HepG2 (cell line): ENCODE results near the gene FUT8. TPM values are rescaled to one million over a fixed set of nuclear protein-coding genes. Genes with fewer than 3 reads are reported as not detected.

Experiments used
- ATAC-seq: fragments of 200-7000 bp; cut with Tn5 transposase; 3 replicates; pipeline ENCODE4 v1.9.1; 2020; ENCODE audit warnings: mild to moderate bottlenecking, moderate library complexity
- BruUV-seq: library from RNA; stranded (reverse); fragments of 400-500 nt; replicated peaks from 2 replicates; lab custom pipeline; 2021; lab: Mats Ljungman, UMichigan
- CTCF ChIA-PET: fragments of 300-600 bp; formaldehyde crosslinking; extraction: SDS; loops from one replicate; lab custom pipeline; 2021; ENCODE audit warnings: low total read pairs, inconsistent platforms, low intra/inter-chr PET ratio; lab: Yijun Ruan, JAX
- POLR2A ChIA-PET: fragments of 350-600 bp; sonication (Branson Sonifier 250); formaldehyde crosslinking; loops from one replicate; lab custom pipeline; 2020; ENCODE audit warnings: antibody characterized with exemption, inconsistent platforms; lab: Yijun Ruan, JAX
- DNase-seq: peaks from one replicate; pipeline ENCODE4 v3.0.0-alpha.2; 2015; ENCODE audit warnings: low spot score
- FAIRE-seq: peaks from 3 replicates; lab custom pipeline; 2011; peaks lifted over from hg19 to GRCh38; lab: Jason Lieb, UNC
- H2AFZ ChIP-seq: one replicate; pipeline ENCODE4 v1.6.1; 2011; ENCODE audit warnings: low read length, inconsistent platforms
- H3K27ac ChIP-seq: fragments of 300-600 bp; 3 replicates; pipeline ENCODE4 v1.8.0; 2011; ENCODE audit warnings: mixed run types, mild to moderate bottlenecking, mixed read lengths, low read length, inconsistent platforms; ENCODE audit not compliant: insufficient read depth; ENCODE audit errors: extremely low read length
- H3K27me3 ChIP-seq, 2 experiments: fragments of 200-600 bp in 1 of 2; 2 replicates in 1 of 2; 3 replicates in 1 of 2; pipeline versions ENCODE4 v1.6.0 to v1.8.0; 2011; ENCODE audit warnings: low read length in 2 of 2, mild to moderate bottlenecking in 2 of 2, moderate library complexity in 2 of 2, inconsistent platforms in 1 of 2; ENCODE audit not compliant: insufficient read depth in 2 of 2, control insufficient read depth in 1 of 2
- H3K36me3 ChIP-seq, 2 experiments: fragments of 200-600 bp in 1 of 2; replicated peaks in 1 of 2; 2 replicates in 1 of 2; 3 replicates in 1 of 2; pipeline versions ENCODE4 v1.5.1 to v1.8.0; 2011; ENCODE audit warnings: low read length in 2 of 2, inconsistent platforms in 1 of 2; ENCODE audit not compliant: insufficient read depth in 2 of 2, control insufficient read depth in 1 of 2
- H3K4me1 ChIP-seq: 2 replicates; pipeline ENCODE4 v1.5.1; 2012; ENCODE audit warnings: low read length, inconsistent platforms; ENCODE audit not compliant: insufficient read depth
- H3K4me2 ChIP-seq: 2 replicates; pipeline ENCODE4 v1.6.0; 2011; ENCODE audit warnings: low read depth, low read length, inconsistent platforms
- H3K4me3 ChIP-seq, 3 experiments: fragments of 200-600 bp in 1 of 3; sonication (generic), shearing (Covaris generic) in 1 of 3; replicated peaks in 1 of 3; 2 replicates each; pipeline ENCODE4 v1.5.1; 2011 to 2016; ENCODE audit warnings: low read length in 3 of 3, inconsistent platforms in 2 of 3, low read depth in 2 of 3, mild to moderate bottlenecking in 2 of 3, control low read depth in 1 of 3, mixed read lengths in 1 of 3; ENCODE audit not compliant: insufficient read depth in 1 of 3
- H3K79me2 ChIP-seq: one replicate; pipeline ENCODE4 v1.6.1; 2011; ENCODE audit warnings: low read length, inconsistent platforms; ENCODE audit not compliant: insufficient read depth
- H3K9ac ChIP-seq: 2 replicates; pipeline ENCODE4 v1.6.0; 2011; ENCODE audit warnings: mild to moderate bottlenecking, low read depth, low read length, inconsistent platforms; ENCODE audit not compliant: insufficient read depth
- H3K9me3 ChIP-seq: 2 replicates; pipeline ENCODE4 v1.5.1; 2012; ENCODE audit warnings: mild to moderate bottlenecking, low read length
- H4K20me1 ChIP-seq: 2 replicates; pipeline ENCODE4 v1.6.0; 2011; ENCODE audit warnings: inconsistent platforms, mild to moderate bottlenecking, low read length, moderate library complexity; ENCODE audit not compliant: insufficient read depth
- CEBPG ChIP-seq: IDR thresholded peaks from 2 replicates; pipeline ENCODE4 v1.6.1; 2016
- FOXA3 ChIP-seq: IDR thresholded peaks from 2 replicates; pipeline ENCODE4 v1.6.1; 2016; ENCODE audit warnings: missing genetic modification reagents, missing compliant biosample characterization
- JARID2 ChIP-seq: sonication (generic); formaldehyde crosslinking; IDR thresholded peaks from 2 replicates; pipeline ENCODE4 v1.8.1; 2023; ENCODE audit warnings: missing genetic modification reagents, inconsistent platforms; ENCODE audit not compliant: insufficient replicate concordance
- SOX13 ChIP-seq, 3 experiments: fragments of 450-650 bp in 1 of 3; sonication (generic) in 1 of 3; formaldehyde crosslinking in 1 of 3; IDR thresholded peaks in 2 of 3; conservative IDR thresholded peaks in 1 of 3; 2 replicates each; pipeline versions ENCODE4 v1.5.0 to v1.6.1; 2016 to 2020; ENCODE audit warnings: antibody characterized with exemption in 1 of 3, mild to moderate bottlenecking in 1 of 3, missing compliant biosample characterization in 1 of 3, missing genetic modification reagents in 1 of 3, moderate library complexity in 1 of 3
- TBP ChIP-seq: sonication (generic); formaldehyde crosslinking; IDR thresholded peaks from 2 replicates; pipeline ENCODE4 v1.5.0; 2020; ENCODE audit warnings: missing genetic modification reagents
- THAP11 ChIP-seq: IDR thresholded peaks from 2 replicates; pipeline ENCODE4 v1.6.1; 2016; ENCODE audit warnings: missing biosample characterization, missing genetic modification reagents
- ZC3H13 ChIP-seq: sonication (generic); formaldehyde crosslinking; IDR thresholded peaks from 2 replicates; pipeline ENCODE4 v1.8.1; 2023; ENCODE audit warnings: mild to moderate bottlenecking, missing genetic modification reagents, moderate library complexity
- ZNF224 ChIP-seq: sonication (generic); formaldehyde crosslinking; IDR thresholded peaks from 2 replicates; pipeline ENCODE4 v1.5.0; 2020; ENCODE audit warnings: mild to moderate bottlenecking, missing genetic modification reagents
- ZNF432 ChIP-seq: sonication (generic); formaldehyde crosslinking; IDR thresholded peaks from 2 replicates; pipeline ENCODE4 v1.5.0; 2020; ENCODE audit warnings: missing genetic modification reagents, mild to moderate bottlenecking, borderline replicate concordance
- ZNF44 ChIP-seq: sonication (generic); formaldehyde crosslinking; IDR thresholded peaks from 2 replicates; pipeline ENCODE4 v1.5.1; 2020; ENCODE audit warnings: mild to moderate bottlenecking, missing genetic modification reagents
- ZNF441 ChIP-seq: sonication (generic); formaldehyde crosslinking; IDR thresholded peaks from 2 replicates; pipeline ENCODE4 v1.7.0; 2021; ENCODE audit warnings: missing genetic modification reagents, borderline replicate concordance
- ZNF709 ChIP-seq: sonication (generic); formaldehyde crosslinking; IDR thresholded peaks from 2 replicates; pipeline ENCODE4 v1.5.0; 2020; ENCODE audit warnings: mild to moderate bottlenecking, missing genetic modification reagents
- ZNF790 ChIP-seq: sonication (generic); formaldehyde crosslinking; IDR thresholded peaks from 2 replicates; pipeline ENCODE4 v1.8.0; 2022; ENCODE audit warnings: missing genetic modification reagents, mild to moderate bottlenecking, borderline replicate concordance
- ZSCAN29 ChIP-seq: sonication (generic); formaldehyde crosslinking; conservative IDR thresholded peaks from 2 replicates; pipeline ENCODE4 v1.4.0; 2020; ENCODE audit warnings: mild to moderate bottlenecking, missing genetic modification reagents
- WGBS: methylation state at CpG from one replicate; pipeline ENCODE4 v1.1.6; 2017; ENCODE audit warnings: low lambda C conversion rate; 5-methylcytosine and 5-hydroxymethylcytosine counted together
- in situ Hi-C: cut with HindIII; loops from 2 replicates; pipeline ENCODE4 v1.10.0; 2017; ENCODE audit warnings: low pct_unique_long_range_greater_than_20kb; ENCODE audit not compliant: extremely low pct_ligation_motif_present
- intact Hi-C: fragments of 100-400 bp; cut with micrococcal nuclease; formaldehyde crosslinking; loops from one replicate; pipeline ENCODE4 v1.10.0; 2022; ENCODE audit not compliant: unreplicated experiment
- polyA plus RNA-seq, 8 experiments: library from polyadenylated mRNA; depleted of rRNA in 3 of 8; stranded (reverse) in 7 of 8; unstranded in 1 of 8; fragments of >200 nt; fragmentation: Illumina TruSeq in 4 of 8; extraction: Trizol in 4 of 8; gene quantifications; 2 replicates each; pipeline versions ENCODE4 v1.2.1 to v1.2.3, GENCODE V29; 2011 to 2016; ENCODE audit warnings: low read depth in 4 of 8, missing spikeins in 1 of 8, mixed read lengths in 1 of 8; ENCODE audit not compliant: insufficient read depth in 1 of 8
- total RNA-seq, 5 experiments: library from RNA; depleted of rRNA; stranded (reverse); fragments of >200 nt; fragmentation: Illumina TruSeq; extraction: Trizol; gene quantifications; 2 replicates each; pipeline ENCODE4 v1.2.3, GENCODE V29; 2016; ENCODE audit warnings: low read depth in 1 of 5
- TF ChIP-seq, protein P1 (sequence below): sonication (generic); formaldehyde crosslinking; IDR thresholded peaks from 2 replicates; pipeline ENCODE4 v1.4.0; 2020; ENCODE audit warnings: missing genetic modification reagents
- TF ChIP-seq, protein P2 (sequence below): sonication (generic); formaldehyde crosslinking; conservative IDR thresholded peaks from 2 replicates; pipeline ENCODE4 v1.8.0; 2022; ENCODE audit warnings: low read depth, missing genetic modification reagents
- TF ChIP-seq, protein P3 (sequence below), 2 experiments: fragments of 450-650 bp in 1 of 2; sonication (generic) in 1 of 2; formaldehyde crosslinking; IDR thresholded peaks; 2 replicates each; pipeline versions ENCODE4 v1.5.0 to v1.8.0; 2020 to 2022; ENCODE audit warnings: mild to moderate bottlenecking in 1 of 2, missing genetic modification reagents in 1 of 2

The FUT8 gene
- total and polyA plus RNA-seq, 2 of the 13 experiments (the other 11 are each of a cell fraction or from before 2014, with no cell fraction given) = 9.3 to 17.5 TPM

DNA sequence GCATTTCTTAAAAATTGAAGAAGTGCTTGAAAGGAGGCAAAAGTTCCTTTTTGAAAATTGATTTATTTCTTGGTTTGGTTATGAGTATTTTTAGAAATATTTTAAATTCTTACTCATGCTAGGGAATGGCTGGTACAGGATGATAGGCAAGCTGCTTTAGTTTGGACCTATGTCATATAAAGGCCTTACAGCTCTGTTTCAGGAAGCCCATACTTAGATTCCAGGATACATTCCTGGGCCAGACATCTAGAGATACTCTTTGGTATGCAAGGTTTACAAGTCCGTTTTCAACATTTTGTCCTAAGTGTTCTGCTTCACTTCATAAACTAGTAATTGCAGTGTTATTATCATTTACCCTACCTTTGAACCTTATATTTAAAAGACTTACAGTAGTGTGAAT is 186.8 kb downstream of the FUT8 start (continued):
- TF ChIP-seq, protein P1, sequence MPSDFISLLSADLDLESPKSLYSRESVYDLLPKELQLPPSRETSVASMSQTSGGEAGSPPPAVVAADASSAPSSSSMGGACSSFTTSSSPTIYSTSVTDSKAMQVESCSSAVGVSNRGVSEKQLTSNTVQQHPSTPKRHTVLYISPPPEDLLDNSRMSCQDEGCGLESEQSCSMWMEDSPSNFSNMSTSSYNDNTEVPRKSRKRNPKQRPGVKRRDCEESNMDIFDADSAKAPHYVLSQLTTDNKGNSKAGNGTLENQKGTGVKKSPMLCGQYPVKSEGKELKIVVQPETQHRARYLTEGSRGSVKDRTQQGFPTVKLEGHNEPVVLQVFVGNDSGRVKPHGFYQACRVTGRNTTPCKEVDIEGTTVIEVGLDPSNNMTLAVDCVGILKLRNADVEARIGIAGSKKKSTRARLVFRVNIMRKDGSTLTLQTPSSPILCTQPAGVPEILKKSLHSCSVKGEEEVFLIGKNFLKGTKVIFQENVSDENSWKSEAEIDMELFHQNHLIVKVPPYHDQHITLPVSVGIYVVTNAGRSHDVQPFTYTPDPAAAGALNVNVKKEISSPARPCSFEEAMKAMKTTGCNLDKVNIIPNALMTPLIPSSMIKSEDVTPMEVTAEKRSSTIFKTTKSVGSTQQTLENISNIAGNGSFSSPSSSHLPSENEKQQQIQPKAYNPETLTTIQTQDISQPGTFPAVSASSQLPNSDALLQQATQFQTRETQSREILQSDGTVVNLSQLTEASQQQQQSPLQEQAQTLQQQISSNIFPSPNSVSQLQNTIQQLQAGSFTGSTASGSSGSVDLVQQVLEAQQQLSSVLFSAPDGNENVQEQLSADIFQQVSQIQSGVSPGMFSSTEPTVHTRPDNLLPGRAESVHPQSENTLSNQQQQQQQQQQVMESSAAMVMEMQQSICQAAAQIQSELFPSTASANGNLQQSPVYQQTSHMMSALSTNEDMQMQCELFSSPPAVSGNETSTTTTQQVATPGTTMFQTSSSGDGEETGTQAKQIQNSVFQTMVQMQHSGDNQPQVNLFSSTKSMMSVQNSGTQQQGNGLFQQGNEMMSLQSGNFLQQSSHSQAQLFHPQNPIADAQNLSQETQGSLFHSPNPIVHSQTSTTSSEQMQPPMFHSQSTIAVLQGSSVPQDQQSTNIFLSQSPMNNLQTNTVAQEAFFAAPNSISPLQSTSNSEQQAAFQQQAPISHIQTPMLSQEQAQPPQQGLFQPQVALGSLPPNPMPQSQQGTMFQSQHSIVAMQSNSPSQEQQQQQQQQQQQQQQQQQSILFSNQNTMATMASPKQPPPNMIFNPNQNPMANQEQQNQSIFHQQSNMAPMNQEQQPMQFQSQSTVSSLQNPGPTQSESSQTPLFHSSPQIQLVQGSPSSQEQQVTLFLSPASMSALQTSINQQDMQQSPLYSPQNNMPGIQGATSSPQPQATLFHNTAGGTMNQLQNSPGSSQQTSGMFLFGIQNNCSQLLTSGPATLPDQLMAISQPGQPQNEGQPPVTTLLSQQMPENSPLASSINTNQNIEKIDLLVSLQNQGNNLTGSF = no peak
- TF ChIP-seq ZNF224 (CRISPR knock-in tag) (no peak), ZSCAN29 (CRISPR knock-in tag) (no peak), THAP11 (CRISPR knock-in tag) (no peak), JARID2 (CRISPR knock-in tag) (no peak)
- TF ChIP-seq, protein P2, sequence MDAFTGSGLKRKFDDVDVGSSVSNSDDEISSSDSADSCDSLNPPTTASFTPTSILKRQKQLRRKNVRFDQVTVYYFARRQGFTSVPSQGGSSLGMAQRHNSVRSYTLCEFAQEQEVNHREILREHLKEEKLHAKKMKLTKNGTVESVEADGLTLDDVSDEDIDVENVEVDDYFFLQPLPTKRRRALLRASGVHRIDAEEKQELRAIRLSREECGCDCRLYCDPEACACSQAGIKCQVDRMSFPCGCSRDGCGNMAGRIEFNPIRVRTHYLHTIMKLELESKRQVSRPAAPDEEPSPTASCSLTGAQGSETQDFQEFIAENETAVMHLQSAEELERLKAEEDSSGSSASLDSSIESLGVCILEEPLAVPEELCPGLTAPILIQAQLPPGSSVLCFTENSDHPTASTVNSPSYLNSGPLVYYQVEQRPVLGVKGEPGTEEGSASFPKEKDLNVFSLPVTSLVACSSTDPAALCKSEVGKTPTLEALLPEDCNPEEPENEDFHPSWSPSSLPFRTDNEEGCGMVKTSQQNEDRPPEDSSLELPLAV = no peak

DNA sequence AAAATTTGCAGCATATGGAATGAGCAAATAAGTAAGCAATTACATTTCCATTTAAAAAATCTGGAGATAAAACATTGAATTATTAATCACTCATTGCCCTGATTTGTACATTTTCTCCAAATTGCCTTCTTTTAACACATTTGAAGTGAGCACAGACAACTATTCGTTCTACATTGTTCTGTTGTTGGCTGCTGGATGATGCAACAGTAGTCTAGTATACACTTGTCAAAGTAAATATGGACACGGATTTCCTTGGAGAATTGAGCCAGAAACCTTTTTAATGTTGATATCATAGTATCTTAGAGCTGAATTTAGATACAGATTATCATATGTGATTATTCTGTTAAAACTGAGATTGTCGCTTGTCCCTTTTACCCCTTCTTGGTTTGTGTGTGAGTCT is 188.2 kb downstream of the FUT8 start:
- no peak for FAIRE-seq
- TF ChIP-seq CEBPG (CRISPR knock-in tag) (peak; percentile 77), SOX13 (IDR thresholded peaks at IDR 0.05) (no peak), SOX13 (CRISPR knock-in tag; conservative IDR thresholded peaks at IDR 0.05 in 1 of 2, IDR thresholded peaks at IDR 0.05 in 1 of 2) (peak in 1 of 2 experiments; percentile 56; a peak in 1 of 4 replicates), ZNF44 (CRISPR knock-in tag) (no peak), ZC3H13 (CRISPR knock-in tag) (no peak), ZNF709 (no peak), ZNF432 (CRISPR knock-in tag) (no peak), ZNF790 (CRISPR knock-in tag) (no peak), TBP (CRISPR knock-in tag) (no peak), THAP11 (CRISPR knock-in tag) (no peak), ZNF441 (CRISPR knock-in tag) (no peak), FOXA3 (CRISPR knock-in tag) (peak; percentile 50; the same call in 1 of the 2 replicates)
- TF ChIP-seq, protein P3, sequence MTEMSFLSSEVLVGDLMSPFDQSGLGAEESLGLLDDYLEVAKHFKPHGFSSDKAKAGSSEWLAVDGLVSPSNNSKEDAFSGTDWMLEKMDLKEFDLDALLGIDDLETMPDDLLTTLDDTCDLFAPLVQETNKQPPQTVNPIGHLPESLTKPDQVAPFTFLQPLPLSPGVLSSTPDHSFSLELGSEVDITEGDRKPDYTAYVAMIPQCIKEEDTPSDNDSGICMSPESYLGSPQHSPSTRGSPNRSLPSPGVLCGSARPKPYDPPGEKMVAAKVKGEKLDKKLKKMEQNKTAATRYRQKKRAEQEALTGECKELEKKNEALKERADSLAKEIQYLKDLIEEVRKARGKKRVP (CRISPR knock-in tag; IDR thresholded peaks at IDR 0.05) = peak in 1 of 2 experiments; percentile 85; a peak in 2 of 4 replicates

More for the DNA sequence above, 188.2 kb downstream of the FUT8 start:
- DNase-seq (no peak), ATAC-seq (no peak)
- no TSS peak for BruUV-seq
- H2AFZ ChIP-seq = no peak overlapping the region
- H3K4me3 ChIP-seq = no peak overlapping the region
- H3K4me1 ChIP-seq = no peaks in the 10 kb centered on the region
- H3K36me3 ChIP-seq = no peaks in the 10 kb centered on the region
- no peaks in the 10 kb centered on the region for H4K20me1 ChIP-seq
- H3K79me2 ChIP-seq = no peaks in the 10 kb centered on the region
- intact Hi-C loops = no loop called here
- in situ Hi-C loops = no loop called here
- H3K9me3 ChIP-seq = no peaks in the 10 kb centered on the region
- no peak overlapping the region for H3K9ac ChIP-seq
- 57% methylated on average over 3 of the region's 3 CpGs for WGBS
- H3K4me2 ChIP-seq = no peak overlapping the region
- POLR2A ChIA-PET = no interaction called here
- H3K27ac ChIP-seq = no peak overlapping the region
- CTCF ChIA-PET = no interaction called here
- H3K27me3 ChIP-seq = no peaks in the 10 kb centered on the region
